GM19397 (cell line): ENCODE measurements around the gene EXOC3L1.

Experiments used
- ATAC-seq: cut with Tn5 transposase; IDR thresholded peaks from one replicate; pipeline ENCODE4 v1.9.1; 2021; ENCODE audit warnings: mild to moderate bottlenecking, moderate library complexity; ENCODE audit not compliant: unreplicated experiment

The EXOC3L1 gene

GRCh38 chr16:67165121-67166078 lies 24.5 kb downstream of the EXOC3L1 start:
- no peak for ATAC-seq

- no peak for ATAC-seq
These were observed 25.3 kb downstream of the EXOC3L1 start, which contains the start of gene HSF4 for GRCh38 chr16:67164599-67165061. Gene HSF4 (plus strand): TSS chr16:67164745. CDS start chr16:67164812, 67 bp downstream.

GRCh38 chr16:67163999-67164558 lies 25.9 kb downstream of the EXOC3L1 start:
- ATAC-seq = no peak

- no peak for ATAC-seq
These were observed 26.6 kb downstream of the EXOC3L1 start for GRCh38 chr16:67163164-67163998.

GRCh38 chr16:67162506-67163163 lies 27.3 kb downstream of the EXOC3L1 start:
- ATAC-seq = no peak

GRCh38 chr16:67161595-67162058 lies 28.3 kb downstream of the EXOC3L1 start:
- no peak for ATAC-seq

- ATAC-seq = peak; percentile 33
These were observed 31.0 kb downstream of the EXOC3L1 start for GRCh38 chr16:67158637-67159600.

- no peak for ATAC-seq
These were observed 31.9 kb downstream of the EXOC3L1 start for GRCh38 chr16:67157892-67158635.

- no peak for ATAC-seq
These were observed 32.7 kb downstream of the EXOC3L1 start for GRCh38 chr16:67157106-67157748.

- no peak for ATAC-seq
These were observed 33.6 kb downstream of the EXOC3L1 start for GRCh38 chr16:67156143-67156844.

GRCh38 chr16:67155295-67156142 lies 34.4 kb downstream of the EXOC3L1 start:
- ATAC-seq = peak; percentile 30

GRCh38 chr16:67154578-67155294 lies 35.2 kb downstream of the EXOC3L1 start:
- ATAC-seq = no peak

- ATAC-seq = no peak
These were observed 38.4 kb downstream of the EXOC3L1 start for GRCh38 chr16:67151431-67152097.

- ATAC-seq = peak; percentile 40
These were observed 39.0 kb downstream of the EXOC3L1 start, which contains the start of gene B3GNT9 for GRCh38 chr16:67150833-67151396. Gene B3GNT9 (minus strand): TSS chr16:67150998. CDS start chr16:67150485, 513 bp downstream.
